OCI-LY1 (cell line): ENCODE measurements around the gene SSTR5.

Source experiments
- H2AFZ ChIP-seq: fragments of 200-600 bp; sonication (generic), shearing (Covaris generic); 2 replicates; pipeline ENCODE4 v1.6.0; 2014; ENCODE audit warnings: antibody characterized with exemption, mild to moderate bottlenecking, low read length
- H3F3A ChIP-seq: fragments of 200-600 bp; sonication (generic), shearing (Covaris generic); 2 replicates; pipeline ENCODE4 v1.6.0; 2014; ENCODE audit warnings: mild to moderate bottlenecking, antibody characterized with exemption, low read length, moderate library complexity; ENCODE audit not compliant: insufficient read depth
- H3K27ac ChIP-seq: fragments of 200-600 bp; sonication (generic); 2 replicates; pipeline ENCODE4 v1.5.1; 2014; ENCODE audit warnings: low read length, mixed run types, mild to moderate bottlenecking, low read depth; ENCODE audit not compliant: poor library complexity, severe bottlenecking
- H3K27me3 ChIP-seq: fragments of 200-600 bp; sonication (generic); 2 replicates; pipeline ENCODE4 v1.6.0; 2014; ENCODE audit warnings: antibody characterized with exemption, mild to moderate bottlenecking, low read length, moderate library complexity; ENCODE audit not compliant: insufficient read depth
- H3K36me3 ChIP-seq: fragments of 200-600 bp; sonication (generic); 2 replicates; pipeline ENCODE4 v1.6.1; 2014; ENCODE audit warnings: mild to moderate bottlenecking, antibody characterized with exemption, low read length, moderate library complexity, mixed read lengths; ENCODE audit not compliant: insufficient read depth
- H3K4me1 ChIP-seq: fragments of 200-600 bp; sonication (generic); 2 replicates; pipeline ENCODE4 v1.5.1; 2014; ENCODE audit warnings: mild to moderate bottlenecking, low read length, moderate library complexity; ENCODE audit not compliant: insufficient read depth, severe bottlenecking
- H3K4me2 ChIP-seq: fragments of 200-600 bp; sonication (generic), shearing (Covaris generic); 2 replicates; pipeline ENCODE4 v1.6.1; 2014; ENCODE audit warnings: low read length
- H3K4me3 ChIP-seq: fragments of 200-600 bp; sonication (generic); 2 replicates; pipeline ENCODE4 v1.5.1; 2014; ENCODE audit warnings: low read length, low read depth, mild to moderate bottlenecking, mixed read lengths; ENCODE audit not compliant: poor library complexity, severe bottlenecking
- H3K79me2 ChIP-seq: fragments of 200-600 bp; shearing (Covaris generic); 2 replicates; pipeline ENCODE4 v1.6.1; 2016; ENCODE audit warnings: mixed run types, low read length, mixed read lengths; ENCODE audit not compliant: insufficient read depth
- H3K9ac ChIP-seq: fragments of 200-600 bp; sonication (generic), shearing (Covaris generic); 2 replicates; pipeline ENCODE4 v1.6.1; 2014; ENCODE audit warnings: mild to moderate bottlenecking, low read length, mixed read lengths
- H3K9me2 ChIP-seq: fragments of 200-600 bp; sonication (generic), shearing (Covaris generic); 2 replicates; pipeline ENCODE4 v1.6.1; 2014; ENCODE audit warnings: low read depth, mild to moderate bottlenecking, low read length, mixed read lengths
- H3K9me3 ChIP-seq: fragments of 200-600 bp; shearing (Covaris generic); 2 replicates; pipeline ENCODE4 v1.6.1; 2014; ENCODE audit warnings: low read length, mixed read lengths
- H4K20me1 ChIP-seq: fragments of 200-600 bp; sonication (generic), shearing (Covaris generic); 2 replicates; pipeline ENCODE4 v1.6.0; 2016; ENCODE audit warnings: mild to moderate bottlenecking, low read length; ENCODE audit not compliant: insufficient read depth
- CTCF ChIP-seq: fragments of 200-600 bp; sonication (generic), shearing (Covaris generic); IDR thresholded peaks from 2 replicates; pipeline ENCODE4 v1.5.1; 2017; ENCODE audit warnings: mild to moderate bottlenecking, antibody characterized with exemption, low read length, moderate library complexity, mixed read lengths
- EZH2 ChIP-seq: fragments of 200-600 bp; sonication (generic), shearing (Covaris generic); IDR thresholded peaks from 2 replicates; pipeline ENCODE4 v1.8.0; 2017; ENCODE audit warnings: borderline replicate concordance, mixed run types, mild to moderate bottlenecking, antibody characterized with exemption, low read length, moderate library complexity, mixed read lengths

Gene SSTR5

GRCh38 chr16:1102921-1103635 is 30.5 kb downstream of the SSTR5 start:
- H3K9ac ChIP-seq, result no peak overlapping the region
- H3K4me2 ChIP-seq, result no peak overlapping the region
- no peaks in the 10 kb centered on the region for H3K4me1 ChIP-seq
- H3K4me3 ChIP-seq, result no peak overlapping the region
- H3F3A ChIP-seq, result no peaks in the 10 kb centered on the region
- H3K36me3 ChIP-seq, result no peaks in the 10 kb centered on the region
- no peaks in the 10 kb centered on the region for H3K79me2 ChIP-seq
- H3K9me3 ChIP-seq, result no peaks in the 10 kb centered on the region
- no peak overlapping the region for H2AFZ ChIP-seq
- H3K27ac ChIP-seq, result no peak overlapping the region
- no peaks in the 10 kb centered on the region for H4K20me1 ChIP-seq
- H3K27me3 ChIP-seq, result no peaks in the 10 kb centered on the region
- TF ChIP-seq CTCF (peak; percentile 42), EZH2 (no peak)
- H3K9me2 ChIP-seq, result no peaks in the 10 kb centered on the region

GRCh38 chr16:1103636-1103980 is 31.1 kb downstream of the SSTR5 start:
- Histone ChIP-seq H2AFZ (no peak overlapping the region), H3K27me3 (no peaks in the 10 kb centered on the region), H3K36me3 (no peaks in the 10 kb centered on the region), H3K9me2 (no peaks in the 10 kb centered on the region), H3F3A (no peaks in the 10 kb centered on the region), H3K79me2 (no peaks in the 10 kb centered on the region), H4K20me1 (no peaks in the 10 kb centered on the region), H3K9ac (no peak overlapping the region), H3K4me3 (no peak overlapping the region), H3K4me2 (no peak overlapping the region), H3K9me3 (no peaks in the 10 kb centered on the region), H3K27ac (no peak overlapping the region), H3K4me1 (no peaks in the 10 kb centered on the region)
- TF ChIP-seq CTCF, result no peak
- no peak for TF ChIP-seq EZH2

- Histone ChIP-seq H3K27me3 (0 out of 2 replicates have a peak, but pooled peaks cover 5% of the 10 kb centered on the region), H4K20me1 (no peaks in the 10 kb centered on the region), H3K9me2 (no peaks in the 10 kb centered on the region), H3F3A (no peaks in the 10 kb centered on the region), H3K4me3 (no peak overlapping the region), H3K4me1 (no peaks in the 10 kb centered on the region), H2AFZ (no peak overlapping the region), H3K9ac (no peak overlapping the region), H3K36me3 (no peaks in the 10 kb centered on the region), H3K4me2 (no peak overlapping the region), H3K79me2 (no peaks in the 10 kb centered on the region), H3K27ac (no peak overlapping the region), H3K9me3 (no peaks in the 10 kb centered on the region)
- peak; percentile 19; the same call in 1 of the 2 replicates for TF ChIP-seq CTCF
- TF ChIP-seq EZH2, result no peak
These were observed 33.5 kb downstream of the SSTR5 start for GRCh38 chr16:1105888-1106620.
